Measurements from ENCODE around the gene ZFP92. TPM values are rescaled to one million over a fixed set of nuclear protein-coding genes. Genes with fewer than 3 reads are reported as not detected.

The ZFP92 gene
- total RNA-seq, 1 donor from 2014 or later = not detected

- Mint-ChIP-seq H3K4me3 (no peak overlapping the region), H3K4me1 (no peaks in the 10 kb centered on the region), H3K27me3 (ENCODE audit: insufficient read depth, low read depth) (peaks cover 6% of the 10 kb centered on the region), H3K27ac (no peak overlapping the region), H3K36me3 (no peaks in the 10 kb centered on the region), H3K9me3 (peaks cover 3% of the 10 kb centered on the region)
- Histone ChIP-seq H3K4me1 (no peaks in the 10 kb centered on the region), H3F3A (ENCODE audit: low read depth) (peaks cover 12% of the 10 kb centered on the region), H3K79me2 (ENCODE audit: low read depth) (no peaks in the 10 kb centered on the region), H3K27ac (no peak overlapping the region), H4K20me1 (ENCODE audit: low read depth) (no peaks in the 10 kb centered on the region), H3K36me3 (no peaks in the 10 kb centered on the region), H3K9ac (no peak overlapping the region), H3K4me3 (no peak overlapping the region), H3K27me3 (no peaks in the 10 kb centered on the region), H2AFZ (replicated peaks) (no peak overlapping the region), H3K4me2 (no peak overlapping the region), H3K9me3 (ENCODE audit: low read depth) (no peaks in the 10 kb centered on the region)
- TF ChIP-seq EZH2 (IDR thresholded peaks at IDR 0.05) (no peak), CTCF (IDR thresholded peaks at IDR 0.05) (no peak)
- DNase-seq (ENCODE audit: low spot score) = no peak
These were observed 25.2 kb upstream of the ZFP92 start for GRCh38 chrX:153386097-153386496.

- Mint-ChIP-seq H3K27ac (no peak overlapping the region), H3K27me3 (ENCODE audit: insufficient read depth, low read depth) (peaks cover 6% of the 10 kb centered on the region), H3K4me3 (no peak overlapping the region), H3K9me3 (peaks cover 3% of the 10 kb centered on the region), H3K36me3 (no peaks in the 10 kb centered on the region), H3K4me1 (no peaks in the 10 kb centered on the region)
- H4K20me1 ChIP-seq (ENCODE audit: low read depth) = no peaks in the 10 kb centered on the region
- no peak overlapping the region for H3K9ac ChIP-seq
- no peaks in the 10 kb centered on the region for H3K4me1 ChIP-seq
- no peak overlapping the region for H3K4me3 ChIP-seq
- H3K27me3 ChIP-seq = no peaks in the 10 kb centered on the region
- TF ChIP-seq CTCF (IDR thresholded peaks at IDR 0.05) (no peak), EZH2phosphoT487 (IDR thresholded peaks at IDR 0.05) (no peak), EZH2 (IDR thresholded peaks at IDR 0.05) (no peak)
- H3K9me3 ChIP-seq (ENCODE audit: low read depth) = no peaks in the 10 kb centered on the region
- H3K36me3 ChIP-seq = no peaks in the 10 kb centered on the region
- H3K79me2 ChIP-seq (ENCODE audit: low read depth) = no peaks in the 10 kb centered on the region
- no peak overlapping the region for H3K27ac ChIP-seq
- no peak overlapping the region for H2AFZ ChIP-seq (replicated peaks)
- H3K4me2 ChIP-seq = no peak overlapping the region
- DNase-seq (ENCODE audit: low spot score) = no peak
- H3F3A ChIP-seq (ENCODE audit: low read depth) = peaks cover 12% of the 10 kb centered on the region
These were observed 23.9 kb upstream of the ZFP92 start for GRCh38 chrX:153387345-153387744.

DNA sequence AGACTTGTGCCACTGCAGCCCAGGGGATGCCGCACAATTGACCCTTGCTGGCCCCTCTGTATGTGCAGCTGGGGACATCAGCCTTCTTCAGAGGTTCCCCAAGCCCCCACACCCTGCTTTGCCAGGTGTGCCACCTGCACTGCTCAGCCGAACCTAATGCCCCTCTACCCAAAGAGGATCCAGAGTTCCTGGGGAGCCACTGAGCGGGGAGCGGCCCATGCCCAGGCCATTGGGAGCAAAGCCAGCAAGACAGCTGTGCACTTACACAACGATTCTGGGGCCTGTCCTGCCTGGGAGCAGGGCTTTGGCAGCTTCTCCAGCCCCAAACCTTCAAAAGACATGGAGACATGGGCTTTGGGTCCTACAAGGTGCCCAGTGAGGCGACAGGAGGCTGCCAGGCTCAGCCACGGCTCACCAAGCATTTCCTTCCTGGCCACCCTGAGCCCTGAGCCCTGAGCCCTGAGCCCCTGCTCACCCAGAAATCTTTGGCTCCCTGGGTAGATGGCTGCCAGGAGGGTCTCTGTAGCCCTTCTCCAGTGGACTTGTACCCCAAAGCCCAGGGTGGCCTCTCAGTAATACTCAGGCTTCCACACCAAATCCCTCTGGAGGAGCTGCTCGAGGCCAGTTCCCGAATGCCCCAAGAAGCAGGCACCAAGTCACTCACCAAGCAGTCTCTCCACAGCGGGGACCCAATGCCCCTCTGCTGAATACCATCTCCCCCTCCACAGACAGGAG is 23.1 kb upstream of the ZFP92 start:
- Histone ChIP-seq H3K36me3 (no peaks in the 10 kb centered on the region), H3K9ac (no peak overlapping the region), H4K20me1 (ENCODE audit: low read depth) (no peaks in the 10 kb centered on the region), H3K4me3 (no peak overlapping the region), H3F3A (ENCODE audit: low read depth) (peaks cover 4% of the 10 kb centered on the region), H3K79me2 (ENCODE audit: low read depth) (no peaks in the 10 kb centered on the region), H2AFZ (replicated peaks) (no peak overlapping the region), H3K9me3 (ENCODE audit: low read depth) (no peaks in the 10 kb centered on the region), H3K27me3 (no peaks in the 10 kb centered on the region), H3K27ac (no peak overlapping the region), H3K4me2 (no peak overlapping the region), H3K4me1 (no peaks in the 10 kb centered on the region)
- H3K4me3 Mint-ChIP-seq = no peak overlapping the region
- peaks cover 7% of the 10 kb centered on the region for H3K9me3 Mint-ChIP-seq
- H3K27ac Mint-ChIP-seq = no peak overlapping the region
- H3K36me3 Mint-ChIP-seq = no peaks in the 10 kb centered on the region
- no peak for DNase-seq (ENCODE audit: low spot score)
- TF ChIP-seq CTCF (IDR thresholded peaks at IDR 0.05) (no peak), EZH2phosphoT487 (IDR thresholded peaks at IDR 0.05) (no peak), EZH2 (IDR thresholded peaks at IDR 0.05) (no peak)
- H3K4me1 Mint-ChIP-seq = no peaks in the 10 kb centered on the region
- peaks cover 6% of the 10 kb centered on the region for H3K27me3 Mint-ChIP-seq (ENCODE audit: insufficient read depth, low read depth)

All from neural progenitor cell (in vitro differentiated cells).